Fibroblast of lung (primary cell): ENCODE data around the gene SBF2. TPM values are rescaled to one million over a fixed set of nuclear protein-coding genes. Genes with fewer than 3 reads are reported as not detected.
"Not testable (repeated sequence)": the region's sequence is repeated elsewhere in the genome, so short reads cannot be mapped to it uniquely, and the experiment has no call there.

Experiments used
- DNase-seq, 2 donors: peaks; one replicate each; pipeline versions ENCODE4 v3.0.0 to v3.0.0-alpha.2; 2010; ENCODE audit warnings: low read depth in 2 of 2
- H2AFZ ChIP-seq: 2 replicates; pipeline ENCODE4 v1.5.1; 2012; ENCODE audit warnings: low read length, control low read depth, inconsistent platforms
- H3K27ac ChIP-seq: 2 replicates; pipeline ENCODE4 v1.5.1; 2011; ENCODE audit warnings: low read length, control low read depth; ENCODE audit not compliant: insufficient read depth
- H3K27me3 ChIP-seq: 2 replicates; pipeline ENCODE4 v1.5.1; 2011; ENCODE audit warnings: mild to moderate bottlenecking, low read length; ENCODE audit not compliant: control insufficient read depth, insufficient read depth
- H3K36me3 ChIP-seq: 2 replicates; pipeline ENCODE4 v1.5.1; 2011; ENCODE audit warnings: low read length; ENCODE audit not compliant: control insufficient read depth, insufficient read depth
- H3K4me1 ChIP-seq: 2 replicates; pipeline ENCODE4 v1.5.1; 2011; ENCODE audit warnings: low read length; ENCODE audit not compliant: control insufficient read depth, insufficient read depth; ENCODE audit errors: extremely low read depth
- H3K4me2 ChIP-seq: 2 replicates; pipeline ENCODE4 v1.5.1; 2011; ENCODE audit warnings: low read length, control low read depth; ENCODE audit not compliant: insufficient read depth; ENCODE audit errors: extremely low read depth
- H3K4me3 ChIP-seq, 4 experiments: fragments of 200-600 bp in 1 of 4; sonication (generic) in 1 of 4; replicated peaks in 1 of 4; 2 replicates each; pipeline ENCODE4 v1.5.1; 2011 to 2016; ENCODE audit warnings: low read length in 4 of 4, low read depth in 3 of 4, mild to moderate bottlenecking in 3 of 4, control low read depth in 2 of 4, inconsistent platforms in 1 of 4, mixed read lengths in 1 of 4; ENCODE audit not compliant: insufficient read depth in 1 of 4; ENCODE audit errors: control extremely low read depth in 1 of 4
- H3K79me2 ChIP-seq: 2 replicates; pipeline ENCODE4 v1.5.1; 2012; ENCODE audit warnings: mild to moderate bottlenecking, low read length, inconsistent platforms; ENCODE audit not compliant: control insufficient read depth, insufficient read depth
- H3K9ac ChIP-seq: 2 replicates; pipeline ENCODE4 v1.5.1; 2011; ENCODE audit warnings: mild to moderate bottlenecking, low read length, control low read depth; ENCODE audit not compliant: insufficient read depth
- H3K9me3 ChIP-seq: 2 replicates; pipeline ENCODE4 v1.5.1; 2012; ENCODE audit warnings: low read depth, low read length; ENCODE audit not compliant: control insufficient read depth, insufficient read depth
- H4K20me1 ChIP-seq: 2 replicates; pipeline ENCODE4 v1.5.1; 2011; ENCODE audit warnings: low read length; ENCODE audit not compliant: control insufficient read depth, insufficient read depth; ENCODE audit errors: extremely low read depth
- EZH2 ChIP-seq: IDR thresholded peaks from 2 replicates; pipeline ENCODE4 v1.5.1; 2012; ENCODE audit warnings: low read length, control low read depth, mild to moderate bottlenecking; ENCODE audit errors: missing control alignments
- polyA plus RNA-seq, 2 donors: library from polyadenylated mRNA; depleted of rRNA in 1 of 2; stranded (reverse) in 1 of 2; unstranded in 1 of 2; fragments of >200 nt; gene quantifications; 2 replicates each; pipeline ENCODE4 v1.2.1, GENCODE V29; 2011 to 2012; ENCODE audit warnings: missing spikeins in 1 of 2
- total RNA-seq: library from RNA; depleted of rRNA; stranded (reverse); fragments of >200 nt; gene quantifications from 2 replicates; pipeline ENCODE4 v1.2.1, GENCODE V29; 2014
- TF ChIP-seq, protein P1 (sequence below), 2 donors: IDR thresholded peaks in 1 of 2; conservative IDR thresholded peaks in 1 of 2; 1 replicate in 1 of 2; 2 replicates in 1 of 2; pipeline ENCODE4 v1.5.1; 2011 to 2012; ENCODE audit warnings: low read length in 2 of 2, control low read depth in 1 of 2, inconsistent platforms in 1 of 2, low read depth in 1 of 2, mild to moderate bottlenecking in 1 of 2

SBF2 gene
- total and polyA plus RNA-seq, 2 donors (not counting 1 experiment from before 2014, with no cell fraction given), result 69.4 to 95.9 TPM

DNA sequence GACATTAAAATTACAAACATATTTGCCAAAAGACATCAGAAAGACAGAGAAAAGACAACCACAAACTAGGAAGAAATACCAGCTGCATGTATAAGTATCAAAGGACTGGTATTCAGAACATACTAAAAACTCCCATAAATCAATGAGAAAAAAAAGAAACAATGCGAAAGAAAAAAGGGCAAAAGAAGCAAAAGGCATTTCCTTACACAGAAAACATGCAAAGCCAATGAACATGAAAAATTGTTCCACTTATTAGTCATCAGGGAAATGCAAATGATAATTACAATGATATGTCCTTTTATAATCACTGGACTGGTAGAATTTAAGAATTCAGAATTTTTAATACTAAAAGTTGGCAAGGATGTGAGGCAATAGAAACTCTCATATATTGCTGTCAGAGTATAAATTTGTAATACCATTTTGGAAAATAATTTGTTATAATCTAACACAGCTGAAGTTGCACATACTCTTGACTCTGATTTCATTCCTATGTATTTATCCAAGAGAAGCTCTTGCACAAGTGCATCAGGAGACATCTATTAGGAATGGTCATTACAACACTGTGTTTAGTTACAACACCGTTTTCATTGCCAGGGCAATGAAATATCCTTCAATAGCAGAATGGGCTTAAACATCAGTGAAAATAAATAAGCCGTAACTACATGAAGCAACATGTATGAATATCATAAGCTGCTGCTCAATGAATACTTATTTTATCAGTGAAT is 350.5 kb downstream of the SBF2 start:
- no peak overlapping the region for H3K9ac ChIP-seq
- peak; percentile 68 to 98 for DNase-seq
- no peak for TF ChIP-seq EZH2
- TF ChIP-seq, protein P1, sequence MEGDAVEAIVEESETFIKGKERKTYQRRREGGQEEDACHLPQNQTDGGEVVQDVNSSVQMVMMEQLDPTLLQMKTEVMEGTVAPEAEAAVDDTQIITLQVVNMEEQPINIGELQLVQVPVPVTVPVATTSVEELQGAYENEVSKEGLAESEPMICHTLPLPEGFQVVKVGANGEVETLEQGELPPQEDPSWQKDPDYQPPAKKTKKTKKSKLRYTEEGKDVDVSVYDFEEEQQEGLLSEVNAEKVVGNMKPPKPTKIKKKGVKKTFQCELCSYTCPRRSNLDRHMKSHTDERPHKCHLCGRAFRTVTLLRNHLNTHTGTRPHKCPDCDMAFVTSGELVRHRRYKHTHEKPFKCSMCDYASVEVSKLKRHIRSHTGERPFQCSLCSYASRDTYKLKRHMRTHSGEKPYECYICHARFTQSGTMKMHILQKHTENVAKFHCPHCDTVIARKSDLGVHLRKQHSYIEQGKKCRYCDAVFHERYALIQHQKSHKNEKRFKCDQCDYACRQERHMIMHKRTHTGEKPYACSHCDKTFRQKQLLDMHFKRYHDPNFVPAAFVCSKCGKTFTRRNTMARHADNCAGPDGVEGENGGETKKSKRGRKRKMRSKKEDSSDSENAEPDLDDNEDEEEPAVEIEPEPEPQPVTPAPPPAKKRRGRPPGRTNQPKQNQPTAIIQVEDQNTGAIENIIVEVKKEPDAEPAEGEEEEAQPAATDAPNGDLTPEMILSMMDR (conservative IDR thresholded peaks at IDR 0.05 in 1 of 2, IDR thresholded peaks at IDR 0.05 in 1 of 2; ENCODE audit: low read depth in 1 of 2, low read length in 2 of 2), result no peak
- H3K79me2 ChIP-seq, result no peaks in the 10 kb centered on the region
- H3K9me3 ChIP-seq, result no peaks in the 10 kb centered on the region
- H2AFZ ChIP-seq, result no peak overlapping the region
- H3K4me3 ChIP-seq, result no peak overlapping the region
- H3K27me3 ChIP-seq, result no peaks in the 10 kb centered on the region
- no peaks in the 10 kb centered on the region for H4K20me1 ChIP-seq
- H3K36me3 ChIP-seq, result no peaks in the 10 kb centered on the region
- H3K4me2 ChIP-seq, result no peak overlapping the region
- H3K27ac ChIP-seq, result peak overlapping the region; percentile 89
- no peaks in the 10 kb centered on the region for H3K4me1 ChIP-seq

DNA sequence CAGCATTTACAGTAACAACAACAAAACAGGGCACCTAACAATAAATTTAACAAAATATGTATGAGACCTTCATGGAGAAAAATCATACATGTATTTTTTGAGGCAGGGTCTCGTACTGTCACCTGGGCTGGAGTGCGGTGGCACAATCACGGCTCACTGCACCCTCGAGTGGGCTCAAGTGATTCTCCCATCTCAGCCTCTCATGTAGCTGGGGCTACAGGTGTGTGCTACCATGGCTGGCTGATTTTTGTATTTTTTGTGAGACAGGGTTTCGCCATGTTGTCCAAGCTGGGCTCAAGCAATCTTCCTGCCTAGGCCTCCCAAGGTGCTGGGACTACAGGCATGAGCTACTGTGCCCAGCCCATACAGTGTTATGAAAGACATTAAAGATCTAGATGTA is 352.0 kb downstream of the SBF2 start:
- no peaks in the 10 kb centered on the region for H3K4me1 ChIP-seq
- no peak overlapping the region for H2AFZ ChIP-seq
- no peaks in the 10 kb centered on the region for H4K20me1 ChIP-seq
- H3K36me3 ChIP-seq, result no peaks in the 10 kb centered on the region
- no peaks in the 10 kb centered on the region for H3K9me3 ChIP-seq
- H3K4me3 ChIP-seq, result no peak overlapping the region
- H3K27ac ChIP-seq, result no peak overlapping the region
- H3K4me2 ChIP-seq, result no peak overlapping the region
- TF ChIP-seq, protein P1 (conservative IDR thresholded peaks at IDR 0.05 in 1 of 2, IDR thresholded peaks at IDR 0.05 in 1 of 2; ENCODE audit: low read depth in 1 of 2, low read length in 2 of 2), result no peak
- TF ChIP-seq EZH2, result no peak
- no peak for DNase-seq
- H3K9ac ChIP-seq, result no peak overlapping the region
- no peaks in the 10 kb centered on the region for H3K27me3 ChIP-seq
- no peaks in the 10 kb centered on the region for H3K79me2 ChIP-seq

DNA sequence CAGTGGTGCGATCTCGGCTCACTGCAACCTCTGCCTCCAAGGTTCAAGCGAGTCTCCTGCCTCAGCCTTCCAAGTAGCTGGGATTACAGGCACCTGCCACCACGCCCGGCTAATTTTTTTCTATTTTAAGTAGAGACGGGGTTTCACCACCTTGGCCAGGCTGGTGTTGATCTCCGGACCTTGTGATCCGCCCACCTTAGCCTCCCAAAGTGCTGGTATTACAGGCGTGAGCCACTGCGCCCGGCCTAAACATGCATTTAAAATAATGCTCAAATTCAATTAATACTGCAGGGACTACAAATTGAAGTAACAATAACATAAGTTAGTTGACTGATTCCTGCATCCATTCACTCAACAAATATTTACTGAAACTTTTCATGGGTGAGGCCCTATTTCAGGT is 354.9 kb downstream of the SBF2 start:
- H4K20me1 ChIP-seq, H3K36me3 ChIP-seq, H2AFZ ChIP-seq, H3K79me2 ChIP-seq, H3K9ac ChIP-seq, H3K9me3 ChIP-seq, H3K4me2 ChIP-seq, H3K27ac ChIP-seq, H3K4me3 ChIP-seq, H3K27me3 ChIP-seq, H3K4me1 ChIP-seq, DNase-seq: not testable (repeated sequence)
